Tibial nerve (tissue), 4 donors: ENCODE data around the gene TULP4.

Source experiments
- CTCF ChIP-seq, 5 experiments: fragments of 200-600 bp in 3 of 5; fragments of 450-650 bp in 2 of 5; sonication (generic) in 3 of 5; IDR thresholded peaks; one replicate each; pipeline ENCODE4 v1.5.1; 2016 to 2019; ENCODE audit warnings: antibody characterized with exemption in 5 of 5, mild to moderate bottlenecking in 3 of 5, moderate library complexity in 2 of 5
- EP300 ChIP-seq, 2 donors: sonication (generic); formaldehyde crosslinking; IDR thresholded peaks; one replicate each; pipeline ENCODE4 v1.6.1; 2017; ENCODE audit warnings: antibody characterized with exemption in 2 of 2, mild to moderate bottlenecking in 1 of 2

GRCh38 chr6:158347335-158347734 is 35.1 kb downstream of the TULP4 start:
- TF ChIP-seq EP300 (IDR thresholded peaks at IDR 0.05) (no peak), CTCF (IDR thresholded peaks at IDR 0.05) (no peak)
